Skeletal muscle cell (primary cell): ENCODE data around the gene IFITM2.

Experiments
- DNase-seq: peaks from one replicate; pipeline ENCODE4 v3.0.0-alpha.2; 2010; ENCODE audit warnings: low read depth
- H3K4me3 ChIP-seq: 2 replicates; pipeline ENCODE4 v1.5.1; 2011; ENCODE audit warnings: low read depth, mild to moderate bottlenecking, control low read depth, low read length, moderate library complexity

Gene IFITM2

DNA sequence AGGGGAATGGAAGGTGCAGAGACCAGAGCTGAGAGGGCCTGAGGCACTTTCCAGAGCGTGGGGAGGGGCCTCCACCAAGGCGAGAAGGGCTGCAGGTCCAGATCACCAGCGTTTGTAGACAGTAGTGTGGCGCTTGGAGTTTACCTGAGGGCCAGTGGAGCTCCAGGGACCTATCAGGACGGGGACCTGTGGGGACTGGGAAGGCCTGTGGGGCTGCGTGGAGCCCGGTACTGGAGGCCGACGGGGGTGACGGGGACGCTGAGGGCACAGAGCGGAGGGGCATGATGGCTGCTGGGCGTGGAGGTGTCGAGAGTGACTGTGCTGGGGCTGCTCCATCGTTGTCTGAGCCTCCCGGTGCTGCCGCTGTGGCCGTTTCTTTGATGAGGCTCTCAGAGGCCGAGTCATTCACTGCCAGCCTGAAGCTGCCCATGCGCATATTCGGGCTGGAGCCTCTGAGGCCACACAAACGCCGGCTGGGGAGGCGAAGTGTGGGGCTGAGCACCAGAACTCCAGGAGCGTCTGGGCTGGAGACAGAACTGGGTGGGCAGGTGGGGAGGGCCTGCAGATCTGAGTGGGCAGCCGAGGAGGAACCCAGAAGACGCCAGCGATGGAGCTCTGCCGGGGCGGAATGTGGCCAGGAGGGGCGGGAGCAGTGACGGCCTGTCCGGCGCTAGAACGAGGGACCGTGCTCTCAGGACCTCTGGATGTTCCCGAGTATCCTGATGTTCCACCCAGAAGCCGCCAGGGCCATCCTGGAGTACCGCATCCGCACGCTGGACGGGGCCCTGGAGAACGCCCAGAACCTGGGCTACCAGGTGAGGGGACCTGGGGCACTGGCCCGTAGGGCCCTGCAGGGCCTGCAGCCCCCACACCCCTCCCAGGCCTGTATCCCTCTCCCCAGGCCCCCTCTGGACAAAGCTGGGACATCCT lies 16.1 kb upstream of the IFITM2 start:
- no peak for DNase-seq
- H3K4me3 ChIP-seq = no peak overlapping the region

DNA sequence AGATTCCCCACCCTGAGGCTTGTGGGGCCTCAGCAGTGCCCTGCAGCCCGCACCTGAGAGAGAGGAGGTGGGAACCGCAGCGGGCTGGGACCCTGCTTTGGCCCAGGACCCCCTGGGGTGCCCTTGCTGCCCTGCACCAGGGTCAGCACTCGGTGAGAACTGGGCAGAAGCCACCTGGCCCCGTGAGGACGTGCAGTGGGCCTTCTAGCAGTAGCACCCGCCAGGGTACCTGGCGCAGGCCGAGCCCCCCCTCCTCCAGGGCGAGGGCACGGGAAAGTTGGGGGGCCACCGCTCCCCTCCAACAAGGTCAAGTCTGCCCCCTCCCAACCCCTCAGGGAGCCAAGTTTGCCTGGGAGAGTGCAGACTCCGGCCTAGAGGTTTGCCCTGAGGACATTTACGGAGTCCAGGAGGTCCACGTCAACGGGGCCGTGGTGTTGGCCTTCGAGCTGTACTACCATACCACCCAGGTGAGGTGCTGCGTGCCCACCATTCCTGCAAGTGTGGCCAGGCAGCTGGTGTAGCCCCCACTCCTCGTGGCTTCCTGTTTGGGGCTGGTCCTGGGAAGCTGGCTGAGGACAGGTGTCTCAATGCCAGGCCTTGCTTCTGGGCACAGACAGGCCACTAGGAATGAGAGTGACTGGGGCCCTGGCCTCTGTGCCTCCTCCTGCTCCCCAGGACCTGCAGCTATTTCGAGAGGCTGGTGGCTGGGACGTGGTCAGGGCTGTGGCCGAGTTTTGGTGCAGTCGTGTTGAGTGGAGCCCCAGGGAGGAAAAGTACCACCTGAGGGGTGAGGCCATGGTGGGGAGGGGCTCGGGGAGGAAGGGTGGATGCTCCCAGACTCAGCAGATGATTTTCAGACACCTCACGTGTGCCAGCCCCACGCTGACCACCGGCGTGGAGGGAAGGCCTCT lies 15.2 kb upstream of the IFITM2 start:
- no peak overlapping the region for H3K4me3 ChIP-seq
- DNase-seq = no peak

DNA sequence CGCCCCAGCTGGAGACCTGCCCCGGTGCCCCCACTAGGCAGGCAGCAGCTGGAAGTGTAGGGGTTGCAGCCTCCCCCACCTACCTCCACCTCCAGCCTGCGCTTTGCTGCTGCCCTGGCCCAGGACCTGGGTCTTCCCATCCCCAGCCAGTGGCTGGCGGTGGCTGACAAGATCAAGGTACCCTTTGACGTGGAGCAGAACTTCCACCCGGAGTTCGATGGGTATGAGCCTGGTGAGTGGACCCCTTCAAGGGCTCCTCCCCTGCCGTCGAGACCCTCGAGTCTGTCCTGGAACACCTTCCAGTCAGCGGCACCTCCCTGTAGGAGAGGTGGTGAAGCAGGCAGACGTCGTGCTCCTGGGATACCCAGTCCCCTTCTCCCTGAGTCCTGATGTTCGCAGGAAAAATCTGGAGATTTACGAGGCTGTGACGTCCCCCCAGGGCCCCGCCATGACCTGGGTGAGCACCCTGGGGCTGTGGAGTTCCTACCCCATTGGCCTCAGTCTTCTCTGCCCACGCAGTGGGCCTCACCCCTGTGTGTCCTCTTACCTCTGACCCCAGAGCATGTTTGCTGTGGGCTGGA lies 14.3 kb upstream of the IFITM2 start:
- no peak overlapping the region for H3K4me3 ChIP-seq

DNA sequence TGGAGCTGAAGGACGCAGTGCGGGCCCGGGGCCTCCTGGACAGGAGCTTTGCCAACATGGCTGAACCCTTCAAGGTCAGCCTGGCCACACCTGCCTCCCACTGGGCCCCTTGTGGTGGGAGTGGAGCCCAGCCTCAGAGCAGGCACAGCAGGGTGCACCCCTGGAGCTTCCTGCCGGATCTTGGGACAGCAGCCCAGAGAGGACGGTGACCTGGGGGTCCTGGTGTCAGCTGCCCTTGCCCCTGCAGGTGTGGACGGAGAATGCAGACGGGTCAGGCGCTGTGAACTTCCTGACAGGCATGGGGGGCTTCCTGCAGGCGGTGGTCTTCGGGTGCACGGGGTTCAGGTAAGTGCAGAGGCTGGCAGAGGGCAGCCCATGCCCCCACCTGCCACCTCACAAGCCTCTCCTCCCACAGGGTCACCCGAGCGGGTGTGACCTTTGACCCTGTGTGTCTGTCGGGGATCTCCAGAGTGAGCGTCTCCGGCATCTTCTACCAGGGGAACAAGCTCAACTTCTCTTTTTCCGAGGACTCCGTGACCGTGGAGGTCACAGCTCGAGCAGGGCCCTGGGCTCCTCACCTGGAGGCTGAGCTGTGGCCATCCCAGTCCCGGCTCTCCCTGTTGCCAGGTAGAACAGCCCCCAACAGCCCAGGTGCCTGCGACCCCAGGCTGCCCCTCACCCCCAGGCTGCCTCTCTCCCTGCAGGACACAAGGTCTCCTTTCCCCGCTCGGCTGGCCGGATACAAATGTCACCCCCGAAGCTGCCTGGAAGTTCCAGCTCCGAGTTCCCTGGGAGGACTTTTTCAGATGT lies 13.6 kb upstream of the IFITM2 start:
- no peak for DNase-seq
- no peak overlapping the region for H3K4me3 ChIP-seq

More for the DNA sequence above, 14.3 kb upstream of the IFITM2 start:
- DNase-seq = no peak

DNA sequence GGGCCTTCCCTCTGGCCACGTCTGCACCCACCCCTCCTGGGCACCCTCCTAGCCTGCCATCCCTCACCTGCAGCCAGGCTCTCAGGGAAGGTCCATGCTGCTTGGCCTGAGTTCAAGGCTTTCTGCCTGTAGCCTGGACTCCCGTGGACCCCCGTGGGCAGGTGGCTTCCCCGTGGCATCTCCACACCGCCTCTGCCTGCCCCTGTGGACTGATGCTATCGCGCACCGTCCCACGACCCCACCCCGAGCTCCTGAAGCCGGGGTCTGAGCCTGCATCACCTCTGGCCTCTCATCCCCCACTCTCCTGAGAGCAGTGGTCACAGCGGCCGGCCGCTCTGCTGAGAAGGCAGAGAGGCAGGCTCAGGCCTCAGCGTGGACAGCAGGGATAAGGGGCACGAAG lies 12.8 kb upstream of the IFITM2 start:
- no peak for DNase-seq
- no peak overlapping the region for H3K4me3 ChIP-seq

DNA sequence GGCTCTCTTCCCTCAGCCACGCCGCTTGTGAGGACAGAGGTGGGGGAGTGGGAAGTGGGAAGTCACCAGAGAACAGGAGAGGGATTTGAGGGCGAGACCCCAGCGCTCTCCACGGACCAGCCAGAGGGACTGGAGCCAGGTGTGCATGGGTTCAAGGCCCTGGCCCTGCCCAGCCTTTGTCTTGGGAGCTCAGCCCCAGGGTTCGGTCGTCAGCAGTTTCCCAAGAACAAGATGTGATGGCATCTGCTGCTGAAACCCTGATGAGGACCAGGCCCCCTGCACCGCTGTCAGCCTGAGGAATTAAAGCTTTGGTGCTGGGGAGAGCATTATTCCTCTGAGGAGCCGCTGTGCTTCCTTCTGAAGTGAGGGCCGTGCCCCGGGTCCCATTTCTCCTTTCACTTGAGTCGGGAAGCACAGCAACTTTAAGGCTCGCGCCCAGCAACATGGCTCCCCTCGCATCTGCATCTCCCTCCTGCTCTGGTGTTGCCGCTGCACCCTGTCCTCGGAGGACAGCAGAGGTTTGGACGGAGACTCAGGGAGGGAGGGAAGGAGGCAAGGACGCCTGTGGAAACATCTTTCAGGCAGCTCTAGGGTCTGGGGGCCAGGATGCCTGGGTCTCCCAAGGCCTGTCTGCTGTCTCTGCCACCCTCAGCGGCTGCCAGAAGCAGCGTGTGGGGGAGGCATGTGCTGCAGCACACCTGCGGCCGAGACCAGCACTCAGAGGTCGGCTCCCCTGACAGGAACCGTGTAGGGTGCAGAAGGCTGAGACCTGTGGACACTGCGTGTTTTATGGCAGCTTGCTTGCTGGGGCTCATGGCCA lies 12.1 kb upstream of the IFITM2 start:
- no peak for DNase-seq

DNA sequence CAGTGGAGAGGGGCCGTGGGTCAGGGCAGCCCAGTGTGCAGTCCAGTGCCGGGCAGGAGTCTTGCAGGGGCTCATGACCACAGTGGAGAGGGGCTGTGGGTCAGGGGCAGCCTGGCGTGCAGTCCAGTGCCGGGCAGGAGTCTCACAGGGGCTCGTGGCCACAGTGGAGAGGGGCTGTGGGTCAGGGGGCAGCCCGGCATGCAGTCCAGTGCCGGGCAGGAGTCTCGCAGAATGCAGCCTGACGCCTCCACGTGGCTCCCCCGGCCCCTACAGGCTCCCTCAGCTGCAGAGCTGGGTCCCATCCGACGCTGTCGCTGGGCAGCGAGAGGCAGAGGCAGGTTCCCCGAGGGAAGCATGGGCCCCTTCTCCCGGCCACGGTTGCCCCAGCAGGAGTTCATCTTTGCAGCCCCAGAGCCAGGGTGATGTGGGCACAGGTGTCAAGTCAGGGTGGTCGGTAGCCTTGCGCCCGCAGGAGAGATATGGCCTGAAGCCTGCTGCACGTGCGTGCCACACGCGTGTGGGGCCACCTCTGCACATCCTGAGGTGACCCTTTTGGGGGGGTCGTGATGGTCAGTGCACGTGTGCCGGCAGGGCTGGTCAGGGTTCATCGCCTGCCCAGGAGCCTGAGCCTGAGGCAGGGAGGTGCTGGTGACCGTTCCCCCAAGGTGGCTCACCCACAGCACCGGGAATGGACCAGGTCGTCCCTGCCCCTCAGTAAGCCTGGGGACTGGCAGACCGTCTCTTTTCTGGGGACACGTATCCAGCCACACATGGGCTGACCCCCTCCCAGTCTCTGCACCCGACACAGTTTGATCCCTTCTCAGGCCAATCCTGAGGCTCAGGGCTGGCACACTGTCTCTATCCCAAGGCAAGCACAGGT lies 11.2 kb upstream of the IFITM2 start:
- no peak overlapping the region for H3K4me3 ChIP-seq
- no peak for DNase-seq

More for the DNA sequence above, 12.1 kb upstream of the IFITM2 start:
- H3K4me3 ChIP-seq = no peak overlapping the region

DNA sequence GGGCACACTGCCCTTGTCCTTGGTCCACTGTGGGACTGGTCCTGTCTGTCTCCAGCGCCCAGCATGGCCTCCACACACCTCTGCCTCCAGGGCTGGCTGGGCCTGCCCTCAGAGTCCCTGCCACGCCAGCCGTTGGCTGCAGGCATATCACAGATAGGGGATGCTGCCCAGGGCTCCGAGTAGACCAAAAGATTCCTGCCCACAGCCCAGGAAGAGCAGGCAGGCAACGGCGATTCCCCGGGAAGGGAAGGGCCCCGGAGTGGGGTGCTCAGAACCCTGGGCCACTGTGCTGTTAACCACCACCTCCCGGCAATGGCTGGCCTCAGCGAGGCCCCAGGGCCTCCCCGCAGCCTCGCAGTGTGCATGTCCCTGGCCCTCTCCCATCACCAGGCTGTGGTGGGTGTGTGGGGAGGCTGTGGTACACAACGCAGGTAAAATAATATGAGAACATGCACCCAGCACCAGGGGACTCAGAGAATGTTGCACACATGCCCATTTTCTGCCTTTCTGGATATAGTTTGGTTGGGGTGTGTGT lies 10.5 kb upstream of the IFITM2 start:
- no peak for DNase-seq

DNA sequence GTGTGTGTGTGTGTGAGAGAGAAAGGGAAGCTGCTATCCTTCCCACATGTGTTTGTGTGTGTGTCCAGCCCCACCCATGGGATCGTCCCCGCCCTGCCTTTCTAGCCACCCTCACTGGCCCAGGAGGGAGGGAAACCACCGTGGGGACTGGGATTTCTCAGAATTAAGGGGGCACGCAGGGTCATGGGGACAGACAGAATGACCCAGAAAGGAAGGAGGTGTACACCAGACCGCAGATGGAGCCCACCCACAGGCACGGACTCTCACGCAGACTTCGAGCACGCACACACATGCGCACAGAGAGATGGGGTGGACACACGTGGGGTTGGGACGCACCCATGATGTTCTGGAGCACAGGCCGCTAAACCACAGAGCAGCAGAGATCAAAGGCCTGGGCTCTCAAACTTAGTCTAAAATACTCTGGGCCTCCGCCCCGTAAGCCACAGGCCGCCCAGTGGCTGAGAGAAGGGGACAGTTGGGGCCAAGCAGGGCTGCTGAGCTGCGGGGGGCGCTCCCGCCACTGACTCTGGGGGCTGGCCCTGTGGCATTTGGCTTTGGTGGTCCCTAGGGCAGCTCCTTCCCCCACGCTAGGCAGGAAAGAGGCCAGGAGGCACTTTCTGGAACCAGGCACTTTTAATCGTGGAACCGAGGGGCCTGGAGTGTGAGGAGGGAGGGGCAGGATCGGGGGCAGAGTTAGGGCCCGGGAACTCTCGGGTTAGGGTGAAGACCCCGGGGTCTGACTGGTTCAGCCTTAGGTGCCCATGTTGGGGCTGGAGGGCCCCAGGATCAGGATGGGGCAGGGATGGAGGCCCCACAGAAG lies 9.8 kb upstream of the IFITM2 start:
- no peak overlapping the region for H3K4me3 ChIP-seq
- DNase-seq = no peak

More for the DNA sequence above, 10.5 kb upstream of the IFITM2 start:
- H3K4me3 ChIP-seq = no peak overlapping the region

DNA sequence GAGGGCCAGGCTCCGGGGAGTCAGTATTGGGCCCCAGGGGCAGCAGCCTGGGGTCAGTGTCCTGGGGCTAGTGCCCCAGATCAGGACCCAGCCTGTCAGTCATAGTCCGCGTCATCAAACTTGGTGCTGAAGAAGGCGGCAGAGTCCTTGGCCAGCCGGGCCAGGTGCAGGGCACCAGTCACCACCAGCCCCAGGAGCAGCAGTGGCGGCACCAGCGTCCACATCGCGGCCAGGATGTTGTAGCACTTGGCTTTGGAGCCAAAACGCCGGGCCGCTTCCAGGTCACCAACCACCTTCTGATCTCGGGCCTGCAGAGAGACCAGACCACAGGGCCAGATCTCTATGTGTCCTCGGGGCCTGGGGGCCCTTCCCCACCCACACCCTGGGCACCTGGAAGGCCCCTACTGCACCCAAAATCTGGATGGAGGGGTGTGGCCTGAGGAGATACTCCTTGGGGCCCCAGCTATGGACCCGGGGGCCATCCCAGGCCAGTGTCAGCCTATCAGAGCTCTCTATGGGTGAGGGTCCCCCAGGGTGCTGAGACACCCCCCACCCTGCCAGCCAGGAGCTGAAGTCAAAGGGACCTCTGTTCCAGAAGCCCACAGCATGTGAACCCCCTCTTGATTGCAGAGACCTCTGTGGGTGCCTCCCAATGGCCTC lies 9.1 kb upstream of the IFITM2 start:
- no peak for DNase-seq
- H3K4me3 ChIP-seq = no peak overlapping the region

DNA sequence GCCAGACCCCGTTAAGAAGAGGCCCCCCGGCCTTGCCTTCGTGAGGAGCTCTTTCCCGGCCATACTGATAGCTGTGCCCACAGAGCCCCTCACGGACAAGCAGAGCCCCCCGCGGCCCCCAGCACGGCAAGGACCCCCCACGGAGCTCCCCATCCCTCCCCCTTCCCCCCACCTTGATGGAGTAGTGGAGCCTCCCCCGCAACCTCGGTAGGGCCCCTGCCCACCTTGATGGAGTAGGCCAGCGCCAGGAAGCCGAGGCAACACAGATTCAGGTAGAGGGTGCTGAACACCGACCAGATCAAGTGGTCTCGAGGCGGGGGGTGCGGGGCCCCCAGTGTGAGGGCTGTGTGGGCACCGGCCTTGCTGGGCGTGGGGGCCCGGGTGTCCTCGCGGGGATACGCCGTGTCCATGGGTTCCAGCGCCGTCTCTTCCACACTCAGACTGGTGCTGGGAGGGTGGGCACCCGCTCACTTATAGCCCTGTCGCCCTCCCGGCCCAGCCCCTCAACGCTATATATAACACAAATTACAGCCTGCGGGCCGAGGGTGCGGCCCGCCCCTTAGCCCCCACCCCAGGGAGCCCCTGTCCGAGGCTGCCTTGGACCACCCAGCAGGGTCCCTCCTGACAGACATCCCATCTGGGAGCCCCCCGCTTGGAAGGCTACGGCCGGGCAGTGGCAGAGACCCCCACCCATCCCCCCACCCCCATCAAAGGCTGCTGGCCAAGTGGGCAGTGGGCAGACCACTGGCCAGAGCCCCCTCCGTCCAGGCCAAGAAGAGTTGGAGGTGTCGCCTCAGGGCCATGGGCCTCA lies 8.3 kb upstream of the IFITM2 start, which contains the start of gene IFITM5:
Gene IFITM5, minus strand, starts transcription at position 446 of the 811 bp plus-strand sequence. Its CDS starts 36 bp downstream, at position 410.
- H3K4me3 ChIP-seq = no peak within 1 kb of the TSS
- no peak for DNase-seq

DNA sequence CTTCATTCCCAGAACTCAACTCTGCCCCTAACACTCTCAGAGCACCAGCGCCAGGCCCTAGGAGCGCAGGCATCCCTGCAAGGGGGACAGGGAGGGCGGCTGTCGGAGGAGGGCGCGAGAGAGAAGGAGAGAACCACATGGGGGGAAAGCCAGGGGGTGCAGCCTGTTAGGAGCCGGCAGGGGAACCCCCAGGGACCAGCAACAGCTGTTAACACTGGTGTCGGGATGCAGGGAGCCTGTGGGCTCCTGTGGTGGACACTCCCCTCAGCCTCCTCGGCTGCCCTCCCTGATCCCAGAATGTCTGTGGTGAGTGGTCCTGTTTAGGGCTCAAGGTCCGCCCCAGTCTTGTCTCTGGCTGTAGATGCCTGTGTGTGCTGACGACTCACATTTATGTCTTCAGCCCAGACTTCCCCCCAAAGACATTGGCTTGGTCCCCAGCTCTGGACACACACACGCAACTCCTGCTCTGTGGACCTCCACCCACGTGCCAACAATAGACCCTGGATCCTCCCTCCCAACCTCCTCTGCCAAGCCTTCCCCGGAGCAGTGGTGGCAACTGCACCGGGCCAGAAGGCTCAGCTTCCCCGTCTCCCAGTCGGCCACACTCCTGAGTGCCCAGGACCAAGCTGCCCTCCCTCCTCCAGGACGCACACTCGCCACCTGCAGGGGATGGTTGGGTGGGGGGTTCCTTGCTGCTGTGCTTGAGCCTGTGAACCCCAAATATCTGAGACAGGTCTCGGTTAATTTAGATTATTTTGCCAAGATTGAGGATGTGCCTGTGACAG lies 7.5 kb upstream of the IFITM2 start:
- H3K4me3 ChIP-seq = no peak overlapping the region
- DNase-seq = no peak

DNA sequence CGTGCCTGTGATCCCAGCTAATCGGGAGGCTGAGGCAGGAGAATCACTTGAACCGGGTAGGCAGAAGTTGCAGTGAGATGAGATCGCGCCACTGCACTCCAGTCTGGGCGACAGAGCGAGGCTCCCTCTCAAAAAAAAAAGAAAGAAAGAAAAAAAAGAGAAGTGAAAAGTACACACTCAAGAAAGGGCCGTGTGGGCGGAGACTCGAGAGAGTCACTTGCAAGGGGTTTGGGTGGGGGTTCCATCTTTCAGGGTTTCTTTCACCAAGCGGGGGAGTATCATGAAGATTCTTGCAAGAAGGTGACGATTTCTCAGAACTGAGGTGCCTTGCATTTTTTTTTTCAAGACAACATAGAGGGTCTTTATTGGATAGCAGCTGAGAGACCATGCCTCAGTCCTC lies 4.3 kb upstream of the IFITM2 start:
- H3K4me3 ChIP-seq = no peak overlapping the region

DNA sequence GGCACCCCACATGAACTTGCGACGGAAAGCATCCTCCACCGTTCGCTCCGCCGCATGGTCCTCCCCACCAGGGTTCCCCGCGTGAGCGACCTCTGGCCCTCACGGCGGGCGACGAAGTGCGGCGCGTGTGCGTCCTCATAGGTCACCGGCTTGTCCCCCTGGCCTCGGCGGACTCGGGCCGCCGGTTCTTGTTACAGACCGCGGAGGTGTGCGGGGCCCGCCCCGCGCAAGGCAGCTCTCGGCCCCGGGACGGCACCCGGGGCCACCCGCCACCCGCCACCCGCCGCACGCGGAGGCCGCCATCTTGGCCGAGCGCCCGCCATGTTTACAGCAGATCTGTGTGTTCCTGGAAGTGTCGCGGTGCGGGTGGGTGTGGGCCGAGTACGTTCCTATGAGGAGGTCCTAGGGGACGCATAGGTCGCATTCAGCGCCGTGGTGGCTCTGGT lies 3.5 kb upstream of the IFITM2 start:
- no peak overlapping the region for H3K4me3 ChIP-seq
- DNase-seq = no peak

More for the DNA sequence above, 4.3 kb upstream of the IFITM2 start:
- no peak for DNase-seq
